GM19023 (cell line): ENCODE data around the gene CACHD1.
A peak's percentile ranks its signal among the peaks of the same experiment; 100 is the strongest.

Experiments used
- ATAC-seq: cut with Tn5 transposase; IDR thresholded peaks from one replicate; pipeline ENCODE4 v1.9.1; 2021; ENCODE audit warnings: mild to moderate bottlenecking, moderate library complexity; ENCODE audit not compliant: unreplicated experiment

CACHD1 gene

GRCh38 chr1:64650411-64650810, 180.5 kb downstream of the CACHD1 start:
- no peak for ATAC-seq

- no peak for ATAC-seq
Measured at GRCh38 chr1:64651841-64652240, 181.9 kb downstream of the CACHD1 start.

GRCh38 chr1:64653466-64653865, 183.5 kb downstream of the CACHD1 start:
- ATAC-seq, result no peak

- ATAC-seq, result no peak
Measured at GRCh38 chr1:64654519-64655341, 184.8 kb downstream of the CACHD1 start.

GRCh38 chr1:64655861-64656260, 185.9 kb downstream of the CACHD1 start:
- ATAC-seq, result no peak

GRCh38 chr1:64659478-64660138, 189.7 kb downstream of the CACHD1 start:
- ATAC-seq, result no peak

GRCh38 chr1:64663668-64664067, 193.7 kb downstream of the CACHD1 start:
- ATAC-seq, result no peak

GRCh38 chr1:64664299-64664698, 194.4 kb downstream of the CACHD1 start:
- ATAC-seq, result no peak

GRCh38 chr1:64669098-64669675, 199.3 kb downstream of the CACHD1 start:
- no peak for ATAC-seq

GRCh38 chr1:64675718-64676345, 205.9 kb downstream of the CACHD1 start:
- no peak for ATAC-seq

- ATAC-seq, result no peak
Measured at GRCh38 chr1:64676386-64676785, 206.5 kb downstream of the CACHD1 start.

GRCh38 chr1:64677532-64677931, 207.6 kb downstream of the CACHD1 start:
- ATAC-seq, result no peak

- no peak for ATAC-seq
Measured at GRCh38 chr1:64678366-64678765, 208.4 kb downstream of the CACHD1 start.

- ATAC-seq, result no peak
Measured at GRCh38 chr1:64679177-64679576, 209.2 kb downstream of the CACHD1 start.

GRCh38 chr1:64680599-64680998, 210.7 kb downstream of the CACHD1 start:
- ATAC-seq, result no peak

- ATAC-seq, result no peak
Measured at GRCh38 chr1:64681043-64681442, 211.1 kb downstream of the CACHD1 start.

- ATAC-seq, result no peak
Measured at GRCh38 chr1:64683419-64683818, 213.5 kb downstream of the CACHD1 start.

GRCh38 chr1:64685217-64685616, 215.3 kb downstream of the CACHD1 start:
- ATAC-seq, result no peak

GRCh38 chr1:64685765-64686341, 215.9 kb downstream of the CACHD1 start:
- no peak for ATAC-seq

GRCh38 chr1:64686828-64687724, 217.1 kb downstream of the CACHD1 start:
- ATAC-seq, result peak; percentile 57
